KBM-7 (cell line): Measurements from ENCODE around the gene FAM234A.
"Not testable (repeated sequence)": the region's sequence is repeated elsewhere in the genome, so short reads cannot be mapped to it uniquely, and the experiment has no call there.

Source experiments
- DNase-seq: peaks from one replicate; pipeline ENCODE4 v3.0.0-alpha.2; 2015
- in situ Hi-C: fragments of 300-500 bp; cut with MboI; formaldehyde crosslinking; loops from 2 replicates; pipeline ENCODE4 v1.14.3; 2020; ENCODE audit warnings: low sequenced_read_pairs, low pct_unique_long_range_greater_than_20kb, mixed read lengths

Gene FAM234A

GRCh38 chr16:234468-235305 lies at the start of gene FAM234A:
Gene FAM234A, plus strand, starts transcription at chr16:234821. Its CDS starts 19,593 bp downstream, at chr16:254414.
- in situ Hi-C loops, result no loop called here
- peak; percentile 95 for DNase-seq

- in situ Hi-C loops, result no loop called here
- DNase-seq, result no peak
Observed at GRCh38 chr16:185213-185612, 49.4 kb upstream of the FAM234A start.

GRCh38 chr16:185691-186090 lies 48.9 kb upstream of the FAM234A start:
- DNase-seq, result no peak
- in situ Hi-C loops, result no loop called here

- DNase-seq, result no peak
- in situ Hi-C loops, result no loop called here
Observed at GRCh38 chr16:187330-187729, 47.3 kb upstream of the FAM234A start.

- in situ Hi-C loops, result no loop called here
- peak; percentile 30 for DNase-seq
Observed at GRCh38 chr16:188674-189073, 45.9 kb upstream of the FAM234A start.

- DNase-seq, result no peak
- in situ Hi-C loops, result no loop called here
Observed at GRCh38 chr16:189604-190186, 44.9 kb upstream of the FAM234A start.

GRCh38 chr16:191831-192230 lies 42.8 kb upstream of the FAM234A start:
- in situ Hi-C loops, result no loop called here
- no peak for DNase-seq

GRCh38 chr16:192686-193085 lies 41.9 kb upstream of the FAM234A start:
- DNase-seq, result no peak
- in situ Hi-C loops, result no loop called here

- in situ Hi-C loops, result no loop called here
- no peak for DNase-seq
Observed at GRCh38 chr16:193441-193840, 41.2 kb upstream of the FAM234A start.

GRCh38 chr16:194516-194915 lies 40.1 kb upstream of the FAM234A start:
- in situ Hi-C loops, result no loop called here

GRCh38 chr16:200388-200787 lies 34.2 kb upstream of the FAM234A start:
- no peak for DNase-seq
- in situ Hi-C loops, result no loop called here

More at GRCh38 chr16:194516-194915, 40.1 kb upstream of the FAM234A start:
- DNase-seq, result no peak

GRCh38 chr16:203246-203645 lies 31.4 kb upstream of the FAM234A start:
- in situ Hi-C loops, result no loop called here
- no peak for DNase-seq

GRCh38 chr16:204046-204445 lies 30.6 kb upstream of the FAM234A start:
- DNase-seq, in situ Hi-C loops: not testable (repeated sequence)

- DNase-seq, result not testable (repeated sequence)
Observed at GRCh38 chr16:209359-209758, 25.3 kb upstream of the FAM234A start.

GRCh38 chr16:211631-212180 lies 22.9 kb upstream of the FAM234A start:
- in situ Hi-C loops, DNase-seq: not testable (repeated sequence)

More at GRCh38 chr16:209359-209758, 25.3 kb upstream of the FAM234A start:
- in situ Hi-C loops, result not testable (repeated sequence)

- in situ Hi-C loops, result no loop called here
Observed at GRCh38 chr16:212999-213398, 21.6 kb upstream of the FAM234A start.

GRCh38 chr16:220021-220420 lies 14.6 kb upstream of the FAM234A start:
- in situ Hi-C loops, result no loop called here
- DNase-seq, result no peak

More at GRCh38 chr16:212999-213398, 21.6 kb upstream of the FAM234A start:
- DNase-seq, result no peak

- no peak for DNase-seq
- in situ Hi-C loops, result no loop called here
Observed at GRCh38 chr16:228151-228851, 6.3 kb upstream of the FAM234A start.

GRCh38 chr16:228852-229730 lies 5.5 kb upstream of the FAM234A start, which contains the start of gene LUC7L:
Gene LUC7L, minus strand, starts transcription at chr16:229449. Its CDS starts 110 bp downstream, at chr16:229339.
- in situ Hi-C loops, result no loop called here
- DNase-seq, result peak; percentile 90
